ENCODE measurements around the gene DMWD. TPM values are rescaled to one million over a fixed set of nuclear protein-coding genes. Genes with fewer than 3 reads are reported as not detected.
A peak's percentile ranks its signal among the peaks of the same experiment; 100 is the strongest.

The DMWD gene
- total and polyA plus RNA-seq, 2 of the 4 experiments (the other 2 are of a cell fraction), result 9.7 to 28.5 TPM

DNA sequence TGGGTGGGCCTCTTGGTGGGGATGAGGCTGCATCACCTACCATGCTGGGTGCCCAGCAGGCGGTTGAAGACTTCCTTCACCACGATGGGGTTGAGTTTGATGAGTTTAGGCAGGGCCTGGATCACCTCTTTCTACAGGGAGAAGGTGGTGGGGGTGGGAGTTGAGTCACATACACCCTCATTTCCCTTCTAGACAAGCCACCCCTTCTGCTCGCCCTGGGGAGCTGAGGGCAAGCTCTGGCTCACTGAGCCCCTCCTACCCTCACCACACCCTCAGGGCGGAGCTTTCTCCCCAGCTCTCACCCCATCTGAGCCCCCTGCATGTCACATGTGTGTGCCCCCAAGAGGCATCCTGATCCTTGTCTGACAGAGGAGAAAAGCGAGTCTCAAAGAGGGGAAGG is 30.1 kb upstream of the DMWD start:
- Histone ChIP-seq H3K9me1 (ENCODE audit: insufficient read depth, low read length) (no peaks in the 10 kb centered on the region), H2BK5ac (ENCODE audit: low read depth, low read length, poor library complexity, severe bottlenecking) (no peak overlapping the region), H2AK5ac (ENCODE audit: low read depth, low read length) (no peak overlapping the region), H3K14ac (replicated peaks; ENCODE audit: low read depth, low read length) (no peak overlapping the region), H3K79me1 (ENCODE audit: low read depth in 1 of 2, low read length in 2 of 2) (no peaks in the 10 kb centered on the region; a peak in 1 of 4 replicates), H3K4me1 (ENCODE audit: control insufficient read depth, insufficient read depth, low read length) (no peaks in the 10 kb centered on the region), H2AFZ (replicated peaks; ENCODE audit: low read length, poor library complexity) (peak overlapping the region; percentile 32), H2BK15ac (ENCODE audit: low read depth, low read length) (no peak overlapping the region), H3K4me3 (ENCODE audit: insufficient read depth, low read depth, low read length) (no peak overlapping the region), H4K20me1 (ENCODE audit: insufficient read depth, low read length) (peaks cover 7% of the 10 kb centered on the region; the same call in 1 of the 2 replicates), H3K4ac (ENCODE audit: low read depth, low read length) (no peak overlapping the region), H3K27ac (ENCODE audit: insufficient read depth, low read length) (no peak overlapping the region), H3K9me3 (ENCODE audit: control insufficient read depth, insufficient read depth, low read length) (no peaks in the 10 kb centered on the region), H3K9ac (ENCODE audit: low read depth, low read length) (no peak overlapping the region), H3K36me3 (ENCODE audit: control insufficient read depth, insufficient read depth, low read length) (peaks cover 77% of the 10 kb centered on the region), H2BK120ac (ENCODE audit: low read depth, low read length) (no peak overlapping the region), H3K23ac (ENCODE audit: low read depth, low read length) (no peak overlapping the region), H3K56ac (ENCODE audit: extremely low read depth, insufficient read depth, low read length) (no peak overlapping the region), H3K27me3 (ENCODE audit: control insufficient read depth, insufficient read depth, low read length) (no peaks in the 10 kb centered on the region), H3K18ac (ENCODE audit: low read depth, low read length) (no peak overlapping the region), H4K5ac (ENCODE audit: low read depth, low read length) (no peak overlapping the region), H2BK20ac (ENCODE audit: low read depth, low read length) (no peak overlapping the region), H2AK9ac (replicated peaks; ENCODE audit: low read depth, low read length, poor library complexity) (no peak overlapping the region), H3K4me2 (ENCODE audit: low read depth, low read length) (no peak overlapping the region), H4K8ac (ENCODE audit: low read depth in 2 of 2, low read length in 2 of 2) (no peak overlapping the region), H4K91ac (ENCODE audit: insufficient read depth, low read depth, low read length) (no peak overlapping the region)
- TF ChIP-seq, protein P1, sequence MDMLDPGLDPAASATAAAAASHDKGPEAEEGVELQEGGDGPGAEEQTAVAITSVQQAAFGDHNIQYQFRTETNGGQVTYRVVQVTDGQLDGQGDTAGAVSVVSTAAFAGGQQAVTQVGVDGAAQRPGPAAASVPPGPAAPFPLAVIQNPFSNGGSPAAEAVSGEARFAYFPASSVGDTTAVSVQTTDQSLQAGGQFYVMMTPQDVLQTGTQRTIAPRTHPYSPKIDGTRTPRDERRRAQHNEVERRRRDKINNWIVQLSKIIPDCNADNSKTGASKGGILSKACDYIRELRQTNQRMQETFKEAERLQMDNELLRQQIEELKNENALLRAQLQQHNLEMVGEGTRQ (IDR thresholded peaks at IDR 0.05; ENCODE audit: low read depth, low read length), result no peak
- TF ChIP-seq POLR2A (IDR thresholded peaks at IDR 0.05; ENCODE audit: low read depth, low read length), result no peak
- TF ChIP-seq MAZ (IDR thresholded peaks at IDR 0.05; ENCODE audit: borderline replicate concordance, low read depth, low read length), result no peak
- TF ChIP-seq RFX5 (IDR thresholded peaks at IDR 0.05; ENCODE audit: low read depth, low read length), result no peak
- no peak for TF ChIP-seq CHD1 (IDR thresholded peaks at IDR 0.05; ENCODE audit: low read depth, low read length)
- no peak for TF ChIP-seq SMC3 (IDR thresholded peaks at IDR 0.05; ENCODE audit: low read depth, low read length)
- TF ChIP-seq MAFK (IDR thresholded peaks at IDR 0.05; ENCODE audit: low read depth, low read length), result no peak
- TF ChIP-seq, protein P2, sequence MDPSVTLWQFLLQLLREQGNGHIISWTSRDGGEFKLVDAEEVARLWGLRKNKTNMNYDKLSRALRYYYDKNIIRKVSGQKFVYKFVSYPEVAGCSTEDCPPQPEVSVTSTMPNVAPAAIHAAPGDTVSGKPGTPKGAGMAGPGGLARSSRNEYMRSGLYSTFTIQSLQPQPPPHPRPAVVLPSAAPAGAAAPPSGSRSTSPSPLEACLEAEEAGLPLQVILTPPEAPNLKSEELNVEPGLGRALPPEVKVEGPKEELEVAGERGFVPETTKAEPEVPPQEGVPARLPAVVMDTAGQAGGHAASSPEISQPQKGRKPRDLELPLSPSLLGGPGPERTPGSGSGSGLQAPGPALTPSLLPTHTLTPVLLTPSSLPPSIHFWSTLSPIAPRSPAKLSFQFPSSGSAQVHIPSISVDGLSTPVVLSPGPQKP (IDR thresholded peaks at IDR 0.05; ENCODE audit: borderline replicate concordance, low read depth, low read length), result no peak
- TF ChIP-seq BHLHE40 (IDR thresholded peaks at IDR 0.05; ENCODE audit: low read depth, low read length), result no peak
- no peak for TF ChIP-seq NFE2L2 (IDR thresholded peaks at IDR 0.05; ENCODE audit: low read depth, low read length)
- WGBS, 2 experiments (ENCODE audit: extremely low coverage in 2 of 2, insufficient read length in 1 of 2), result no CpG with 5 or more reads among the region's 5 CpGs
- no peak for ATAC-seq (ENCODE audit: low read depth)
- dilution Hi-C loops (cut with HindIII; ENCODE audit: low sequenced_read_pairs, unreplicated experiment), result no loop called here
- in situ Hi-C loops (cut with MboI; ENCODE audit: low sequenced_read_pairs), result no loop called here
- no peak for DNase-seq
- no TSS peak for BruUV-seq (replicated peaks)
- ChIA-PET POLR2A (ENCODE audit: unreplicated experiment) (no interaction called here), CTCF (no interaction called here)
- intact Hi-C loops (cut with micrococcal nuclease), result no loop called here
